IMR-90 (cell line): ENCODE results near the gene HTR3A. TPM values are rescaled to one million over a fixed set of nuclear protein-coding genes. Genes with fewer than 3 reads are reported as not detected.

ENCODE experiments used
- ATAC-seq: fragments of 200-7000 bp; cut with Tn5 transposase; 2 replicates; pipeline ENCODE4 v1.9.1; 2020; ENCODE audit warnings: low read depth, mild to moderate bottlenecking, moderate library complexity
- BruUV-seq: library from RNA; stranded (reverse); fragments of 400-500 nt; replicated peaks from 2 replicates; lab custom pipeline; 2021; lab: Mats Ljungman, UMichigan
- CTCF ChIA-PET: fragments of 300-600 bp; formaldehyde crosslinking; extraction: SDS; loops from one replicate; lab custom pipeline; 2021; ENCODE audit warnings: antibody characterized with exemption; lab: Yijun Ruan, JAX
- POLR2A ChIA-PET: fragments of 300-600 bp; sonication (Branson Sonifier 250); formaldehyde crosslinking; loops from one replicate; lab custom pipeline; 2022; ENCODE audit warnings: antibody characterized with exemption; ENCODE audit not compliant: unreplicated experiment; lab: Charles Lee
- DNase-seq: peaks from one replicate; pipeline ENCODE4 v3.0.0; 2013
- H2AFZ ChIP-seq: replicated peaks from 2 replicates; pipeline ENCODE3; 2013; ENCODE audit warnings: low read length, mild to moderate bottlenecking; ENCODE audit not compliant: poor library complexity
- H2AK5ac ChIP-seq: 2 replicates; pipeline ENCODE4 v1.6.1; 2013; ENCODE audit warnings: low read depth, low read length, inconsistent platforms
- H2AK9ac ChIP-seq: replicated peaks from 2 replicates; pipeline ENCODE3; 2013; ENCODE audit warnings: mild to moderate bottlenecking, low read depth, low read length, moderate library complexity; ENCODE audit not compliant: poor library complexity
- H2BK120ac ChIP-seq: 2 replicates; pipeline ENCODE4 v1.6.1; 2013; ENCODE audit warnings: low read depth, low read length, inconsistent platforms
- H2BK15ac ChIP-seq: 3 replicates; pipeline ENCODE4 v1.6.1; 2013; ENCODE audit warnings: low read depth, low read length, inconsistent platforms
- H2BK20ac ChIP-seq: 2 replicates; pipeline ENCODE4 v1.6.1; 2013; ENCODE audit warnings: low read depth, mild to moderate bottlenecking, inconsistent platforms, low read length, moderate library complexity
- H2BK5ac ChIP-seq: 2 replicates; pipeline ENCODE4 v1.6.1; 2013; ENCODE audit warnings: mild to moderate bottlenecking, low read depth, low read length, inconsistent platforms; ENCODE audit not compliant: poor library complexity, severe bottlenecking
- H3K14ac ChIP-seq: replicated peaks from 2 replicates; pipeline ENCODE4 v1.6.1; 2013; ENCODE audit warnings: low read depth, low read length, inconsistent platforms
- H3K18ac ChIP-seq: 2 replicates; pipeline ENCODE4 v1.6.1; 2013; ENCODE audit warnings: low read depth, low read length, control low read depth
- H3K23ac ChIP-seq: 2 replicates; pipeline ENCODE4 v1.6.1; 2013; ENCODE audit warnings: low read depth, low read length, inconsistent platforms
- H3K27ac ChIP-seq: 2 replicates; pipeline ENCODE4 v1.5.1; 2013; ENCODE audit warnings: mild to moderate bottlenecking, control low read depth, low read length; ENCODE audit not compliant: insufficient read depth
- H3K27me3 ChIP-seq: 2 replicates; pipeline ENCODE4 v1.6.1; 2013; ENCODE audit warnings: low read length; ENCODE audit not compliant: control insufficient read depth, insufficient read depth
- H3K36me3 ChIP-seq: 2 replicates; pipeline ENCODE4 v1.6.1; 2013; ENCODE audit warnings: low read length, mixed read lengths; ENCODE audit not compliant: control insufficient read depth, insufficient read depth
- H3K4ac ChIP-seq: 2 replicates; pipeline ENCODE4 v1.6.1; 2013; ENCODE audit warnings: low read depth, low read length, inconsistent platforms
- H3K4me1 ChIP-seq: 2 replicates; pipeline ENCODE4 v1.6.1; 2013; ENCODE audit warnings: low read length, mixed read lengths; ENCODE audit not compliant: control insufficient read depth, insufficient read depth
- H3K4me2 ChIP-seq: 2 replicates; pipeline ENCODE4 v1.6.1; 2013; ENCODE audit warnings: low read depth, mild to moderate bottlenecking, control low read depth, low read length, moderate library complexity
- H3K4me3 ChIP-seq: 2 replicates; pipeline ENCODE4 v1.5.1; 2013; ENCODE audit warnings: low read depth, mild to moderate bottlenecking, control low read depth, low read length, moderate library complexity; ENCODE audit not compliant: insufficient read depth
- H3K56ac ChIP-seq: 2 replicates; pipeline ENCODE4 v1.6.1; 2013; ENCODE audit warnings: low read length, inconsistent platforms; ENCODE audit not compliant: insufficient read depth; ENCODE audit errors: extremely low read depth
- H3K79me1 ChIP-seq, 2 experiments: 2 replicates each; pipeline ENCODE4 v1.6.1; 2013; ENCODE audit warnings: low read length in 2 of 2, inconsistent platforms in 1 of 2, low read depth in 1 of 2
- H3K9ac ChIP-seq: 2 replicates; pipeline ENCODE4 v1.6.1; 2013; ENCODE audit warnings: low read depth, low read length, control low read depth
- H3K9me1 ChIP-seq: 2 replicates; pipeline ENCODE4 v1.6.1; 2013; ENCODE audit warnings: low read length, inconsistent platforms; ENCODE audit not compliant: insufficient read depth
- H3K9me3 ChIP-seq: 2 replicates; pipeline ENCODE4 v1.6.1; 2013; ENCODE audit warnings: low read length; ENCODE audit not compliant: control insufficient read depth, insufficient read depth
- H4K20me1 ChIP-seq: 2 replicates; pipeline ENCODE4 v1.6.1; 2013; ENCODE audit warnings: low read length, inconsistent platforms; ENCODE audit not compliant: insufficient read depth
- H4K5ac ChIP-seq: 2 replicates; pipeline ENCODE4 v1.6.1; 2013; ENCODE audit warnings: mild to moderate bottlenecking, low read depth, low read length, control low read depth
- H4K8ac ChIP-seq, 2 experiments: 2 replicates each; pipeline ENCODE4 v1.6.1; 2013; ENCODE audit warnings: low read depth in 2 of 2, low read length in 2 of 2, control low read depth in 1 of 2, inconsistent platforms in 1 of 2
- H4K91ac ChIP-seq: 2 replicates; pipeline ENCODE4 v1.6.1; 2013; ENCODE audit warnings: low read depth, low read length, inconsistent platforms; ENCODE audit not compliant: insufficient read depth
- MAZ ChIP-seq: IDR thresholded peaks from 2 replicates; pipeline ENCODE4 v1.6.1; 2012; ENCODE audit warnings: low read depth, mild to moderate bottlenecking, low read length, improper control_type of control experiment, moderate library complexity, borderline replicate concordance
- RAD21 ChIP-seq: IDR thresholded peaks from 2 replicates; pipeline ENCODE4 v1.6.1; 2012; ENCODE audit warnings: low read length, improper control_type of control experiment
- WGBS, 2 experiments: methylation state at CpG; one replicate each; pipeline versions ENCODE4 v1.1.5 to v1.1.7; 2013; ENCODE audit warnings: missing lambda C conversion rate in 2 of 2; ENCODE audit not compliant: insufficient read length in 1 of 2; ENCODE audit errors: extremely low coverage in 2 of 2; 5-methylcytosine and 5-hydroxymethylcytosine counted together
- dilution Hi-C: fragments of 300-500 bp; cut with HindIII; formaldehyde crosslinking; loops from one replicate; pipeline ENCODE4 v1.14.3; 2018; ENCODE audit warnings: low sequenced_read_pairs; ENCODE audit not compliant: unreplicated experiment
- in situ Hi-C: fragments of 300-500 bp; cut with MboI; formaldehyde crosslinking; loops from 3 replicates; pipeline ENCODE4 v1.14.3; 2019; ENCODE audit warnings: low sequenced_read_pairs, inconsistent platforms, mixed read lengths
- intact Hi-C: fragments of 100-400 bp; cut with micrococcal nuclease; formaldehyde crosslinking; loops from 2 replicates; pipeline ENCODE4 v1.10.0; 2022
- polyA plus RNA-seq, 3 experiments: library from polyadenylated mRNA; depleted of rRNA; stranded (reverse); fragments of >200 nt; gene quantifications; 2 replicates each; pipeline ENCODE4 v1.2.3, GENCODE V29; 2012; ENCODE audit warnings: low replicate concordance in 1 of 3
- total RNA-seq: library from RNA; depleted of rRNA; stranded (reverse); fragments of >200 nt; gene quantifications from 2 replicates; pipeline ENCODE4 v1.2.3, GENCODE V29; 2012

The HTR3A gene
- total and polyA plus RNA-seq, 2 of the 4 experiments (the other 2 are of a cell fraction), result not detected

DNA sequence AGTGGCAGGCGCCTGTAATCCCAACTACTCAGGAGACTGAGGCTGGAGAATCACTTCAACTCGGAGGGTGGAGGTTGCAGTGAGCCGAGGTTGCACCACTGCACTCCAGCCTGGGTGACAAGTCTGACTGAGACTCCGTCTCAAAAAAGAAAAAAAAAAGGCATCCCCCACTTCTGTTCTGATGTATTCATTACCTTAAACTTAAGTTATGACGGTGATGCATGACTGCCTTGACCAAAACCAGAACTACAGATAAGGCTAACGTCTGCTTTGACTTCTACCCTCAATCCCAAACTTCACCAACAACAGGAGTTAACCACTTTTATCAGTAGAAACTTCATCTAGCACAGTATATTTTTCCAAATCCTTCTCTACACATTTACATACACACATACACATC is 9.9 kb downstream of the HTR3A start:
- ATAC-seq (no peak), DNase-seq (no peak)
- H2BK5ac ChIP-seq, result no peak overlapping the region
- no peak overlapping the region for H2BK120ac ChIP-seq
- no peak overlapping the region for H2AK5ac ChIP-seq
- ChIA-PET CTCF (interaction anchor here (1.4 kb wide), 1 partner anchor 277 kb away, joined by 3 read pairs; no protein-coding TSS in a partner anchor), POLR2A (no interaction called here)
- no peak overlapping the region for H4K91ac ChIP-seq
- H3K4ac ChIP-seq, result no peak overlapping the region
- H3K23ac ChIP-seq, result no peak overlapping the region
- H2AK9ac ChIP-seq, result no peak overlapping the region
- no CpG with 5 or more reads among the region's 6 CpGs for WGBS, 2 experiments
- H2AFZ ChIP-seq, result no peak overlapping the region
- H3K27me3 ChIP-seq, result no peaks in the 10 kb centered on the region; the same call in 1 of the 2 replicates
- H4K5ac ChIP-seq, result no peak overlapping the region
- TF ChIP-seq RAD21, result no peak
- TF ChIP-seq MAZ, result no peak
- H2BK15ac ChIP-seq, result no peak overlapping the region
- no peak overlapping the region for H3K9ac ChIP-seq
- H4K8ac ChIP-seq, result no peak overlapping the region
- H3K4me2 ChIP-seq, result no peak overlapping the region
- H3K4me1 ChIP-seq, result no peaks in the 10 kb centered on the region
- H3K4me3 ChIP-seq, result no peak overlapping the region
- H3K18ac ChIP-seq, result no peak overlapping the region
- H4K20me1 ChIP-seq, result no peaks in the 10 kb centered on the region
- H2BK20ac ChIP-seq, result no peak overlapping the region
- no peak overlapping the region for H3K56ac ChIP-seq
- in situ Hi-C loops, result no loop called here
- H3K36me3 ChIP-seq, result no peaks in the 10 kb centered on the region
- no TSS peak for BruUV-seq
- dilution Hi-C loops, result no loop called here
- no peak overlapping the region for H3K27ac ChIP-seq
- intact Hi-C loops, result no loop called here
- H3K79me1 ChIP-seq, result no peaks in the 10 kb centered on the region
- H3K9me1 ChIP-seq, result no peaks in the 10 kb centered on the region
- H3K9me3 ChIP-seq, result no peaks in the 10 kb centered on the region
- H3K14ac ChIP-seq, result no peak overlapping the region
